Aorta (tissue), 5 donors: ENCODE results near the gene SEMA6D. TPM values are rescaled to one million over a fixed set of nuclear protein-coding genes. Genes with fewer than 3 reads are reported as not detected.
"Not testable (repeated sequence)": the region's sequence is repeated elsewhere in the genome, so short reads cannot be mapped to it uniquely, and the experiment has no call there.

ENCODE experiments used
- ATAC-seq: fragments of 200-7000 bp; cut with Tn5 transposase; one replicate; pipeline ENCODE4 v1.9.1; 2022; ENCODE audit warnings: moderate library complexity; ENCODE audit not compliant: low FRiP score
- DNase-seq, 2 donors: peaks; one replicate each; pipeline ENCODE4 v3.0.0-alpha.2; 2020
- H3K27ac ChIP-seq, 2 donors: one replicate each; pipeline ENCODE4 v1.5.1; 2013; ENCODE audit warnings: low read length in 2 of 2, mild to moderate bottlenecking in 2 of 2, moderate library complexity in 2 of 2, control low read depth in 1 of 2, inconsistent platforms in 1 of 2, low read depth in 1 of 2
- H3K27me3 ChIP-seq, 2 donors: one replicate each; pipeline ENCODE4 v1.6.1; 2013; ENCODE audit warnings: control low read depth in 1 of 2, low read length in 1 of 2, mild to moderate bottlenecking in 1 of 2, moderate library complexity in 1 of 2; ENCODE audit not compliant: insufficient read depth in 2 of 2, control insufficient read depth in 1 of 2
- H3K36me3 ChIP-seq, 2 donors: one replicate each; pipeline ENCODE4 v1.6.1; 2013; ENCODE audit warnings: control low read depth in 1 of 2, low read length in 1 of 2, mild to moderate bottlenecking in 1 of 2; ENCODE audit not compliant: insufficient read depth in 2 of 2, control insufficient read depth in 1 of 2
- H3K4me1 ChIP-seq, 2 donors: one replicate each; pipeline ENCODE4 v1.6.1; 2013; ENCODE audit warnings: low read length in 2 of 2, control low read depth in 1 of 2, mild to moderate bottlenecking in 1 of 2, moderate library complexity in 1 of 2; ENCODE audit not compliant: insufficient read depth in 2 of 2, control insufficient read depth in 1 of 2
- H3K4me3 ChIP-seq, 2 donors: one replicate each; pipeline ENCODE4 v1.5.1; 2013; ENCODE audit warnings: low read length in 2 of 2, control low read depth in 1 of 2, mild to moderate bottlenecking in 1 of 2
- H3K9me3 ChIP-seq: one replicate; pipeline ENCODE4 v1.6.1; 2013; ENCODE audit warnings: mild to moderate bottlenecking, low read length; ENCODE audit not compliant: control insufficient read depth
- WGBS, 2 donors: extraction: QIAGEN DNeasy Blood & Tissue Kit; methylation state at CpG; one replicate each; pipeline ENCODE4 v1.1.7; 2013; 5-methylcytosine and 5-hydroxymethylcytosine counted together
- intact Hi-C, 2 donors: fragments of 100-400 bp; cut with DNase I; formaldehyde crosslinking; loops; one replicate each; pipeline versions ENCODE4 v1.14.2 to v1.15.0; 2022
- polyA plus RNA-seq, 2 donors: library from polyadenylated mRNA; stranded (reverse); fragments of 200-250 nt; gene quantifications; one replicate each; pipeline ENCODE4 v1.2.3, GENCODE V29; 2013
- total RNA-seq, 2 donors: library from RNA; stranded (reverse); fragmentation: NEBNext Ultra II Directional; extraction: Animal tissue kit (Norgen Biotek cat#: 25700); gene quantifications; one replicate each; pipeline ENCODE4 v1.2.1, GENCODE V29; 2021
- donor health status: healthy with polysubstance abuse.
- donor health status: Bipolar disorder and iron deficiency.
- donor health status: DM: no; HTN: no; CAD: no.
- donor health status: DM: no; HTN: no; CAD: no.
- donor health status: DM: yes; HTN: yes; CAD: no.

Gene SEMA6D
- total and polyA plus RNA-seq, 4 donors = 2.4 to 22.7 (median 7.9) TPM

DNA sequence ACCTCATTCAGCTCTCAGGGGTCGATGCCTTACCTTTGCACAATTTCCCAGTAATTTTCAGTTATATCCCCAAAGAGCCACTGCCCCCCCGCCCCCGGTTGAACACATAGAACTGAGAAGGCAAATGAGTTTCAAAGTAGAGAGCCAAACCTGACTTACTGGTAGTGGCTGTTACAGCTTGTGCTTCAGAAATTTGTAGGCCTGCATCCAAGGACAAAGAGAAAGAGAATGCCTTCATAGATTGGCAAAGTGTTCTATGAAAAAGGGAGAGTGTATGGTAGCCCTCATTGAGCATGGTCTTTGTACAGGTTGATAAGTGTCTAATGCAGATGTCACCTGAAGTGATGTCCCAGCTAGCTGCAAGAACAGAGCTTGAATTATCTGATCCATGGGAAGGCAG lies 13.9 kb downstream of the SEMA6D start:
- WGBS, 2 donors = 93 to 94% methylated on average over 3 of the region's 3 CpGs
- H3K4me1 ChIP-seq = peaks cover 6 to 14% of the 10 kb centered on the region in 2 donors
- no peaks in the 10 kb centered on the region for H3K36me3 ChIP-seq
- H3K9me3 ChIP-seq = no peaks in the 10 kb centered on the region
- DNase-seq (no peak), ATAC-seq (no peak)
- H3K4me3 ChIP-seq = no peak overlapping the region
- no peak overlapping the region for H3K27ac ChIP-seq
- H3K27me3 ChIP-seq = no peaks in the 10 kb centered on the region
- intact Hi-C loops = no loop called here

DNA sequence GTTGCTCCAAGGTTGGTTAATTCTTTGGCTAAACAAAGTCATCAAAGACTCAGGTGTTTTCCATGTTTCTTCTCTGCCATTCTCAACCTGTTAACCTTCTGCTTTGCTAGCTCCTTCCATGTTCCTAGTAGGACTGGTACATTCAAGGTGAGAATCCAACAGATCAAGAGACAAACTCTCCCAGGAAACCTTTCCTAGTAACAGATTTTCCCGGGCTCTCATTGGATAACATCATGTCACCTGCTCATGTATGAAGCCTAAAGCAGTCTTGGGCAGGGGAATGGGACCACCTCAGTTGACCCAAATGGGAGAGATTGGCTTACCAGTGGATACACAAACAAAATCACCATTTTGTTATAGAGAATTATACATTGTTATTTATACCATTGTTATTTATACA lies 14.9 kb downstream of the SEMA6D start:
- ATAC-seq = no peak
- H3K27me3 ChIP-seq = no peaks in the 10 kb centered on the region
- no peaks in the 10 kb centered on the region for H3K36me3 ChIP-seq
- no peak overlapping the region for H3K4me3 ChIP-seq
- 96 to 97% methylated on average over 1 of the region's 1 CpG for WGBS, 2 donors
- H3K4me1 ChIP-seq = peaks cover 2 to 9% of the 10 kb centered on the region in 2 donors
- H3K27ac ChIP-seq = no peak overlapping the region
- intact Hi-C loops = no loop called here
- H3K9me3 ChIP-seq = no peaks in the 10 kb centered on the region
- no peak for DNase-seq

DNA sequence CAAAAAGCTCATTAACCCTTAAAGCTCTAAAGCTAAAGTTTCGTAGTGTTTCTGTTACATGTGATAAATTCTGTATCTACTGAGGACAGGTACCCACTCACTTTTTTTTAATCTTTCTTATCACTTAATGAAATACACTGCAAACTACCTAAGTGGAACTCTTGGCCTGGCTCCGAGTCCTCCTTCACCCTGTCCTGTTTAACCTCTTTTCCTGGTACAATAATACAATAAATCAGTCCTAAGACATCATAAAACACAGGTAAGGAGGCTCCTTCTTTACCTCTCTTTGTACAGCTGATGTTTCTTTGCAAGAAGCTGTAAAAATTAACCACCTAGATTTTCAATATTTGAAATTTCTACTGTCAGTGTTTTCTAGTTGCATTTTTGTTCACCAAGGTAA lies 15.8 kb downstream of the SEMA6D start:
- 92 to 93% methylated on average over 2 of the region's 2 CpGs for WGBS, 2 donors
- no peak for DNase-seq
- ATAC-seq = no peak
- H3K27ac ChIP-seq = no peak overlapping the region
- H3K4me3 ChIP-seq = no peak overlapping the region
- peaks cover 0 to 7% of the 10 kb centered on the region in 2 donors for H3K4me1 ChIP-seq
- intact Hi-C loops = no loop called here
- no peaks in the 10 kb centered on the region for H3K9me3 ChIP-seq
- no peaks in the 10 kb centered on the region for H3K36me3 ChIP-seq
- no peaks in the 10 kb centered on the region for H3K27me3 ChIP-seq

DNA sequence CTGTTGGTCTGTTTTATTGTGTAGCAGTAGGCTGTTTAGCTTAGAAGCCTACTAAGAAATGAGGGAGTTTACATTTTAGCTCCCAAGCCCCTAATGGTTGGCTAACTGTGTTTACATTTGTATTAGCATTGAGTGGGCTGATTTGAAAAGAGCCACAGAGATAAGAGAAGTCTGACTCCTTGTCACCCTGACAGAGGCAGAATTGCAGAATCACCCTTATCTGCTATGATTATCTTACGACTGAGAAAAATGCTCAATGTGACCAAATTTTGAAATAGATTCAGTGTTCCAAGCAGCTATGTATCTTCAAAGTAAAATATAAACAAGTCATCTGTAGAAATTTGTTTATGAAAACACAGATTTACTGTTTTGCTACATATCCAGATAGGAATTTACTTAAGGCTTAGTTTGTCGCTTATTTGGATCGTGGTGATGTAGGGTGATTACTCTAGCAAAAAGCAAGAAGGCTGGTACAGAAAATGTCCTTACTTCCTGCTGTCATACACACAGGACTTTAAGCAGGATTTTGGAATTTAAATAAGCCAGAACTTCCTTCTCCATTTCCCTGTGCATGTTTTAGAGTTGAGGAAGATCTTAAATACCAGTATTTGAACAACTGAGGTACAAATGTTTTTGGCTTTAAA lies 19.0 kb downstream of the SEMA6D start:
- intact Hi-C loops = no loop called here
- Histone ChIP-seq H3K36me3 (no peaks in the 10 kb centered on the region), H3K27me3 (no peaks in the 10 kb centered on the region), H3K4me3 (no peak overlapping the region), H3K27ac (no peak overlapping the region), H3K9me3 (no peaks in the 10 kb centered on the region), H3K4me1 (peaks cover 0 to 2% of the 10 kb centered on the region in 2 donors)
- WGBS, 2 donors = 60 to 68% methylated on average over 3 of the region's 3 CpGs
- DNase-seq = no peak
- ATAC-seq = no peak

DNA sequence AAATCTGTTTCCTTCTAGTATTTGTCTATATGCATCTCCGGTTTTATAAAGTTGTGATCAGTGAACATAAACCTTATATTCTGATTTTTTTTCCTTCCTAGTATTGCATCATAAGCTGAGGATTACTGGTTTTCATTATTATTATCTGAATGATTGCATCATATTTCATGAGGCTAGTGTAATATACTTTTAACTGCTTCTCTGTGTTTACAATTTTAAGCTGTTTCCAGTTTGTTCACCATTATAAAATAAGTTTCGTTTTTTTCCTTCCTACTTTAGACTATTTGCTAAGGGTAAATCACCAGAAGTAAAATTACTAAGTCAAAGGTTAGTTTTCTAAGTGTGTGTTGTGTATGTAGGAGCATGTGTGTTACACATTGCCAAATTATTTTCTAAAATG lies 20.2 kb downstream of the SEMA6D start:
- no peaks in the 10 kb centered on the region for H3K36me3 ChIP-seq
- ATAC-seq (no peak), DNase-seq (no peak)
- 86 to 89% methylated on average over 2 of the region's 2 CpGs for WGBS, 2 donors
- no peak overlapping the region for H3K27ac ChIP-seq
- H3K9me3 ChIP-seq = no peaks in the 10 kb centered on the region
- no peaks in the 10 kb centered on the region for H3K27me3 ChIP-seq
- no peak overlapping the region for H3K4me3 ChIP-seq
- no peaks in the 10 kb centered on the region for H3K4me1 ChIP-seq
- intact Hi-C loops = no loop called here

DNA sequence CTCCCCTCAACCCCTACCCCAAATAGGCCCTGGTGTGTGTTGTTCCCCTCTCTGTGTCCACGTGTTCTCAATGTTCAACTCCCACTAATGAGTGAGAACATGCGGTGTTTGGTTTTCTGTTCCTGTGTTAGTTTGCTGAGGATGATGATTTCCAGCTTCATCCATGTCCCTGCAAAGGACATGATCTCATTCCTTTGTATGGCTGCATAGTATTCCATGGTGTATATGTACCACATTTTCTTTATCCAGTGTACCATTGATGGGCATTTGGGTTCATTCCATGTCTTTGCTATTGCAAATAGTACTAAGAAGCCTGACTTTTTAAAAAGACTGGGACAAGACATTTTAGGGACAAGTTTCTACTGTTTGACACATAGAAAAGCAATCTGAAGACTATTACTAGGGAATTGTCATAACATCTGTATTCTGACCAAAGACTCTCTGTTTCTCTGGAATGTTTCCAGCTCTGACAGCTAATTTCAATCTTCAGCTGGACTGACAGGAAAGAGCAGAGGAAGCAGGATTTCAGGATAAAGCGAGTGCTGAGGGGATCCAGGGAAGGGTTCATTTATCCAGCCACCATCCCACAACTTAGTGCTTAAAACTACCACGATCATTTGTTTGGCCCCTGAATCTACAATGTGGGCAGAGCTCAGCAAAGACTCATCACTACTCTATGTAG lies 21.0 kb downstream of the SEMA6D start:
- H3K4me1 ChIP-seq, H3K36me3 ChIP-seq, H3K27ac ChIP-seq, H3K4me3 ChIP-seq, H3K27me3 ChIP-seq, ATAC-seq, DNase-seq, intact Hi-C loops, H3K9me3 ChIP-seq: not testable (repeated sequence)
- WGBS, 2 donors = 94 to 96% methylated on average over 4 of the region's 4 CpGs

DNA sequence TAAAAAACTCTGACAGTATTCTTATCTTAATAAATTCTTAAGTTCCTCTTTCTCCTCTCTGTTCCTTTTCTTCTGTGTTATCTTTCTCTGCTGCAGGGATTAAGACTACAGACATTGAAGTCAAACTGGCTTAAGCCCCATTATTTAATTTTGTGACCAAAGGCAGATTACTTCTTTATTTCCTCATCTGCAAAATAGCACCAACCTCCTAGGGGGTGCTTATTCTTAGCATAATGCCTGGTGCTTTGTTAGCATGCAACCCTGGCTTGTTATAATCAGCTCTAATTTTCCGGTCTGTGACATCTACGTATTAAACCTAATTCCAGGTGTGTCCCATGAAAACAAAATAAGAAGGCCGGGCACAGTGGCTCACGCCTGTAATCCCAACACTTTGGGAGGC lies 23.8 kb downstream of the SEMA6D start:
- ATAC-seq (no peak), DNase-seq (no peak)
- Histone ChIP-seq H3K27ac (no peak overlapping the region), H3K36me3 (no peaks in the 10 kb centered on the region), H3K9me3 (no peaks in the 10 kb centered on the region), H3K4me1 (no peaks in the 10 kb centered on the region), H3K27me3 (no peaks in the 10 kb centered on the region), H3K4me3 (no peak overlapping the region)
- intact Hi-C loops = no loop called here
- 96 to 97% methylated on average over 4 of the region's 4 CpGs for WGBS, 2 donors

DNA sequence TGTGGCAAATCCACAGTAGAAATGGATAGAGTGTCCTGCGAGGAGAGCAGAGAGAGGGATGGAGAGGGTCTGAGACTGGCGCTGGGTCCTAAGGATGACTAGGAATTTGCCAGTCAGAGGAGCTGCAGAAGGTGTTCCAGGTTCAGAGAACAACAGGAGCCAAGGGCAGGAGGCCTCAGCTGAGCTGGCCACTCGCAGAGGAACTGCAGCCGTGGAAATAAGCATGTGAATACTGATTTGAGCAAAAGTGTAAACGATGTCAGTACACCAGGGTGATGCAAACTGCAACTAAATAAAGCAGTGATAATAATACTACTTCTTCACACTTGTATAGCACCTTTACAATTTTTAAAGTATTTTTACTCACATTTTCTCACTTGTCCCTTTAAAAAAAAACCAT lies 24.6 kb downstream of the SEMA6D start:
- Histone ChIP-seq H3K4me3 (no peak overlapping the region), H3K27me3 (no peaks in the 10 kb centered on the region), H3K27ac (no peak overlapping the region), H3K4me1 (no peaks in the 10 kb centered on the region), H3K9me3 (no peaks in the 10 kb centered on the region), H3K36me3 (no peaks in the 10 kb centered on the region)
- ATAC-seq (no peak), DNase-seq (no peak)
- intact Hi-C loops = no loop called here
- WGBS, 2 donors = 94 to 99% methylated on average over 5 of the region's 5 CpGs

DNA sequence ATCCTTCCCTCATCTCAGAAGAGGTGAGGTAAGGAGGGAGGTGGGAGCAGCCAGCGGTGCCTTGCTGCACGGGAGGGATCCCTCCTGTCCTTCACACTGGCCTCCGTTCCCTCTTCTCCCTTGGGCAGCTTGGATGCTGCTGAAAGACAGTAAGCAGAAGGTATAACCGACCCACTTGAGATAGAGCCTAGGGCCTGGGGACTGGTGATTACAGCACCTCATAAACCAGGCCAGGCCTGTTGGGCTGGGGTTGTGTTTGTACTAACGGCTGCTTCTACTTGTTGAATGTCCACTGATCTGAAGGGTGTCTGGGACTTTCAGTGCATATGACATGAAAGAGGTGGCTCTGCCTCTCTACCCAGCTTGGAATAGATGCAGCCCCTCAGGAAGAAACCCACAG lies 25.0 kb downstream of the SEMA6D start:
- ATAC-seq = no peak
- no peaks in the 10 kb centered on the region for H3K4me1 ChIP-seq
- H3K27me3 ChIP-seq = no peaks in the 10 kb centered on the region
- DNase-seq = no peak
- no peaks in the 10 kb centered on the region for H3K9me3 ChIP-seq
- intact Hi-C loops = no loop called here
- WGBS, 2 donors = 81 to 86% methylated on average over 5 of the region's 5 CpGs
- H3K36me3 ChIP-seq = no peaks in the 10 kb centered on the region
- H3K4me3 ChIP-seq = no peak overlapping the region
- no peak overlapping the region for H3K27ac ChIP-seq
